ENCODE measurements around the gene INHBE.

DNA sequence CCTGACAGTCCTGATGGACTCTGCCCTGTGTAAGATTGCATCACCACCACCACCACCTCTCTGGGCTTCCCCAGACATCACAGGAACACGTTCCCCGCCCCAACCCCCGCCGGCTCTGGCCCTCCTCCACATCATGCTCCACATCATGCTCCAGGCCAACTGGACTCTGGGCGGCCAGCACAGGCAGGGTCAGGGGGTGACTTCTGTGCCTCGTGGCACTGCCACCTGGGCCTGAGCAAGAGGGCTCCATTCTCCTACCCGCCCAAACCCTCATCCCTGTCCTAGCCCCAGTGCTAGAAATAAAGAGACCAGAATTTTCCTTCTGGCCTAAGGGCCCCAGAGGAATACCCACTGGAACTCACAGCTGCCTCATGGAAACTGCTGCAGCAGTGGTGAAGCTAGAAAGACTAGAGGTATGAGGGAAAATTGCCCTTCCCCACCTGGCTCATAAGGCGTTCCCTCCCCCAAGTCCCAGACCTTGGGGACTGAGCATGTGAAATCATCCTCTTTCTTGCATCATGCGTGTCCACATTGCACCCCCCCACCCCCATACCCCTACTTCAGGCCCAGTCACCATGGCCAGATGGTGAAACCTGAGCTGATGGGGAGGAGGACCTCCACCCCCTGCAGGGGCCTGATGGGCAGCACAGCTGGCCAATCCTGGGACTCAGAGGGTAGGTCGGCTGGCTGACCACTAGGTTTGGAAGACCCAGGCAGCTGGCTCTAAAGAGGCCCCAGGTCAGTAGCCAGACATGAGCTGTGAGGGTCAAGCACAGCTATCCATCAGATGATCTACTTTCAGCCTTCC, at the start of gene INHBE:
- TF ChIP-seq, protein P1, sequence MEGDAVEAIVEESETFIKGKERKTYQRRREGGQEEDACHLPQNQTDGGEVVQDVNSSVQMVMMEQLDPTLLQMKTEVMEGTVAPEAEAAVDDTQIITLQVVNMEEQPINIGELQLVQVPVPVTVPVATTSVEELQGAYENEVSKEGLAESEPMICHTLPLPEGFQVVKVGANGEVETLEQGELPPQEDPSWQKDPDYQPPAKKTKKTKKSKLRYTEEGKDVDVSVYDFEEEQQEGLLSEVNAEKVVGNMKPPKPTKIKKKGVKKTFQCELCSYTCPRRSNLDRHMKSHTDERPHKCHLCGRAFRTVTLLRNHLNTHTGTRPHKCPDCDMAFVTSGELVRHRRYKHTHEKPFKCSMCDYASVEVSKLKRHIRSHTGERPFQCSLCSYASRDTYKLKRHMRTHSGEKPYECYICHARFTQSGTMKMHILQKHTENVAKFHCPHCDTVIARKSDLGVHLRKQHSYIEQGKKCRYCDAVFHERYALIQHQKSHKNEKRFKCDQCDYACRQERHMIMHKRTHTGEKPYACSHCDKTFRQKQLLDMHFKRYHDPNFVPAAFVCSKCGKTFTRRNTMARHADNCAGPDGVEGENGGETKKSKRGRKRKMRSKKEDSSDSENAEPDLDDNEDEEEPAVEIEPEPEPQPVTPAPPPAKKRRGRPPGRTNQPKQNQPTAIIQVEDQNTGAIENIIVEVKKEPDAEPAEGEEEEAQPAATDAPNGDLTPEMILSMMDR (conservative IDR thresholded peaks at IDR 0.05; ENCODE audit: low read depth in 2 of 2), result no peak
- TF ChIP-seq, protein P2, sequence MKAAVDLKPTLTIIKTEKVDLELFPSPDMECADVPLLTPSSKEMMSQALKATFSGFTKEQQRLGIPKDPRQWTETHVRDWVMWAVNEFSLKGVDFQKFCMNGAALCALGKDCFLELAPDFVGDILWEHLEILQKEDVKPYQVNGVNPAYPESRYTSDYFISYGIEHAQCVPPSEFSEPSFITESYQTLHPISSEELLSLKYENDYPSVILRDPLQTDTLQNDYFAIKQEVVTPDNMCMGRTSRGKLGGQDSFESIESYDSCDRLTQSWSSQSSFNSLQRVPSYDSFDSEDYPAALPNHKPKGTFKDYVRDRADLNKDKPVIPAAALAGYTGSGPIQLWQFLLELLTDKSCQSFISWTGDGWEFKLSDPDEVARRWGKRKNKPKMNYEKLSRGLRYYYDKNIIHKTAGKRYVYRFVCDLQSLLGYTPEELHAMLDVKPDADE (IDR thresholded peaks at IDR 0.05), result no peak
- no peak for TF ChIP-seq EZH2 (IDR thresholded peaks at IDR 0.05; ENCODE audit: low read depth, unreplicated experiment)
